HG03378 (cell line): ENCODE results near the gene SLC25A4.
"Not testable (repeated sequence)": the region's sequence is repeated elsewhere in the genome, so short reads cannot be mapped to it uniquely, and the experiment has no call there.

Source experiments
- ATAC-seq: cut with Tn5 transposase; IDR thresholded peaks from one replicate; pipeline ENCODE4 v1.9.1; 2021; ENCODE audit warnings: mild to moderate bottlenecking, moderate library complexity; ENCODE audit not compliant: unreplicated experiment

SLC25A4 gene

DNA sequence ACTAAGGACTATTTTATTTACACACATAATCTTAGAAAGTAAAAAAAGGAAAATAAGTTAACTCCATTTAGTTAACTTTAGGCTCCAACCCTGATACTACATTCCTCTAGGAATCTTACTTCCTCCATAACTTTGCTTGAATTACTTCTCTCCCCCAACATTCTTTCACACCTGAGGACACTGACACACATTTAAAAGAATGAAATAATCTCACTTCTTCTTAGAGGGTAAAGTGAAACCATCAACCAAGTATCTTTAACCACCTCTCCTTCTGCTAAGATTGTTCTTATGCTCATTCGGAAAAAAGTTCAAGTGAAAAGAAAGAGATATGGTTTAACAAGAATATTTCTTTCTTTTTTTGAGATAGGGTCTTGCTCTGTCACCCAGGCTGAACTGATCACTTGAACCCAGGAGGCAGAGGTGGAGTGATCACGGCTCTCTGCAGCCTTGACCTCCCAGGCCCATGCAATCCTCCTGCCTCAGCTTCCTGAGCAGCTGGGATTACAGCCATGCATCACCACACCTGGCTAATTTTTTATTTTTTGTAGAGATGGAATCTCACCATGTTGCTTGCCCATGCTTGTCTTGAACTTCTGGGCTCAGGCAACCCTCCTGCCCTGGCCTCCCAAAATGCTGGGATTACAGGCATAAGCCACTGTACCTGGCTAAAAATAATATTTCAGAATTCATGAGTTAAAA is 28.5 kb downstream of the SLC25A4 start:
- peak; percentile 88 for ATAC-seq

DNA sequence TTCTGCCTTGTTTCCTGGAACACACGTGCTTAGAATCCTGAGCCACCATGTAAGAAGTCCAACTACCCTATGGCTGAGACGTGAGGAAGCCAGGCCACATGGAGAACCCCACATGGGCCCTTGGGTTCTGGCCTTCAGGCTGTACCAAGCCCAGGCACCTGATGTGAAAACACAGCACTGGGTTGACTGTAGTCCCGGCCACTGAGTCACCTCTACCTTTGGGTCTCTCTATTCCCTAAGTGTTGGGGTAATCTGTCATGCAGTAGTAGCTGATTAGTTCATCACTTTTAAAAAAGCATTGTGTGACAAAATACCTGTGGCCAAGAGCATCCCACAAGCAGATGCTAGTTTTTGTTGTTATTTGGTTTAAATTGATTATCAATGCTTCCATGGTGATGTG is 36.4 kb downstream of the SLC25A4 start:
- no peak for ATAC-seq

DNA sequence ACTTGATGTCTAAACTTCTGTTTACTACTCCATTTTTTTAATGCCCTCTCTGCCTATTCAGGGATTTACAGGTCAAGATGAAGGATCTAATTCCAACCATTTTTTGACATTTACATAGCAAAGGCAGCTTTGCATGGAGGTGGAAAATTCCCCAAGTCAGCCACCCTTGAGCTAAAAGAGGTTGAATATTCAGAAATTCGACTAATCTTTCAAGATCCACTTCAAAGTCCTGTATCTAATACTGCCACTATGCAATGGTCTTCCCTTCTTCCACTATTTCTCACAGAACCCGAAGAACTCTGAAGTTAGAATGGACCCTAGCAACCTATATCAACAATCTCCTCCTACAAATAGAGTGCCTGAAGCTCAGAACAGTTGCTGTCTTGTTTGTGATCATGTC is 39.2 kb downstream of the SLC25A4 start:
- no peak for ATAC-seq

DNA sequence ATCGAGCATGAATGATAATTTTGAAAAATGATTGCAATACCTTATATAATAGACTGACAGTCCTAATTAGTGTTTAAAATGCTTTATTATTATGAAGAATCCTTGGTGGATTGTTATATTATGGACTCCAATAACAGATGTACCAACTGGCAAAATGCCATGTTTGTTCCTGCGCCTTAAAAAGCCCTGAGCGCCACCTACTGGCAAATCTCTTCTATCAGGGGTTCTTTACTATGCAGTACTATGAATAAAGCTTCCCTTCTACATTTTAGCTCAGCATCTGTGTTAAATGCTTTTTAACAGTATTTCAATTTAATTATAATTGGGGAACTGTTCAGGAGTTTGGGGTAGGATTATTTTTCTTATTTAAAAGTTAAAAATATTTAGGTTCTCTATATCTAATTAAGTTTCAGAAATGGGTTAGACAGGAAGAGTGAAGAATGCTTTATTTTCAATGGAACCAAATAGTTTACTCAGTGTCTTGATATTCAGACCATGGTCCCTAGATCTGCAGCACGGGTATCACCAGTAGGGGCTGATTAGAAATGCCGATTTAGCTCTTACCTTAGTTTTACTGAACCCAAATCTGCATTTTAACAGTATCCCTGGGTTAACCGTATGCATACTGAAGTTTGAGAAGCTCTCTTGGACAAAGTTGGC is 40.7 kb downstream of the SLC25A4 start:
- ATAC-seq: peak; percentile 49

GRCh38 chr4:185186769-185187168 is 43.7 kb downstream of the SLC25A4 start:
- ATAC-seq: no peak

DNA sequence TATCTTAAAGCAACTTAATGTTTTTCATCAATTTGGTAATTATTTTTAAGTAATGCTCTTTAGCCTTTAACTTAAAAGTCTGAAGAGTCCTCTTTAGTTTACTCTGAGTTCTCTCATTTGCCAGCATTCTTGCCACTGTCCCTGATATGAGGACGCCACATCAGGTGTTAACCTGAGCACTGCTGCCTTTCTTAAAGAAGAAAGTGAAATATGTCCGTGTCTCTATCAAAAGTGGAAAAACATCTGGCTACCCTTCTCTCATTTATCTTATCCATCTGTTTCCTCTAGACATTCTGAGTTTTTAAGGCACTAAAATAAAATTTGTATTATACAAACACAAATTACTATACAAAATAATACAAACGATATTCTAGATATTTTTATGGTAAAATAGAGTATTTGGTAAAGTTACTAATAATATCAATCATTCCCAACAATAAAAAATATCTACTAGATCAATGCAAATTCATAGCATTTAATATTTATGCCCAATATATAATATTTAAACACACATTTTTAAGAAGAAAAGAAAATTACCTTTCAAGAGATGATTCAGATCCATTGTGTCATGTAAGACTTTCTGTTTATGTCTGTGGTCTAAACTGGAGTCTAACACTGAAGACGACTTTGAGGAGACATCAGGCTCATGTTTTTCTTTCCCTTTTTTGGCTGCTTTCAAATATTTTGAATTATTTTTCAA is 46.7 kb downstream of the SLC25A4 start:
- ATAC-seq: no peak

DNA sequence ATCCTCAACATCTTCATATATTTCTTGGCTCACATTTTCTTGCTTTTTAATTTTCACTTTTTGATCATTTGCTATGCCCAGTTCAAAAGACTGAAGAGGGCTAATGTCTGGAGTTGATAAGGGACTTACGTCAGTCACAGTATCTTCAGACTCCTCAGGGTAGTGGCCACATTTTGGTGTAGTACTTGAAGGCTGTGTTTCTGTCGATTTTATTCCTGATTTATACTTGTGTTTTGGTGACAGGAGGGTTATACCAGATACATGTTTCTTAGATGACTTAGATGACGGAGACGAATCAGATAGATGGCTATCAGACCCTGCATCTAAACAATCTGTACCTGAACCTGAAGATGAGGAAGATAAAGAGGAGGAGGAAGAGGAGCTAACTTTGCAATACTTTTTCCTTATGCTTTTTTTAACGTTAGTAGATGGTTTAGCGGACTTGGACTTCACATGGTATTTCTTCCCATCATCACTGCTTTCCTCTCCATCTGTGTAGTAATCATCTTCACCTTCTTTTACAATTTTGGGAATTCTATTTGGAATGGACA is 47.3 kb downstream of the SLC25A4 start:
- ATAC-seq: no peak

GRCh38 chr4:185192059-185192458 is 49.0 kb downstream of the SLC25A4 start:
- ATAC-seq: peak; percentile 88

- no peak for ATAC-seq
Measured at GRCh38 chr4:185194924-185195888, 52.1 kb downstream of the SLC25A4 start.

- ATAC-seq: no peak
Measured at GRCh38 chr4:185196437-185196836, 53.4 kb downstream of the SLC25A4 start.

- not testable (repeated sequence) for ATAC-seq
Measured at GRCh38 chr4:185198189-185198588, 55.1 kb downstream of the SLC25A4 start.
